Liver (tissue), 2 donors: ENCODE results near the gene RINL.

Experiments used
- TF ChIP-seq, protein P1 (sequence below): fragments of 150-350 bp; IDR thresholded peaks from 2 replicates; pipeline ENCODE4 v1.5.1; 2017; ENCODE audit warnings: improper control_type of control experiment, low read depth, low read length; ENCODE audit not compliant: missing input control
- TF ChIP-seq, protein P2 (sequence below): IDR thresholded peaks from 2 replicates; pipeline ENCODE4 v1.6.1; 2016; ENCODE audit warnings: antibody characterized with exemption
- donor health status: healthy.

DNA sequence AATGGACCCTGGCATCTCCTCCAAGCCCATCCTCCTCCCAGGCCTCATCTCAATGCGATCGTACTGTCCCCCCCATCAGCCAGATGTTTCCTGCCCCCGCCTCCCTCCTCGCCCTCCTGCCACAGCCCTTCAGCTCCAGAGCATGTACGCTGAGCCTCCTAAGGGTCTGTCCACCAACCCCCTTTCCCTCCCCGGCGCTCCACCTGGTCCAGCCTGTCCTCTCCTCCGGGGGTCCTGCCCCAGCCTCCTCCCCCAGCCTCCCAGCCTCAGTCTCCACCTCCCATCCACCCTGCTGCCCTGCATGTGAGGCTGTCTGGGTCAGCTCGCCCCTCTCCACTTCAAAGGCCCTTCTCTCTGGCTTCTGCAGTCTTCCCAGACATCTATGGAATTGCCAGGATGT is 16.9 kb upstream of the RINL start:
- TF ChIP-seq, protein P1, sequence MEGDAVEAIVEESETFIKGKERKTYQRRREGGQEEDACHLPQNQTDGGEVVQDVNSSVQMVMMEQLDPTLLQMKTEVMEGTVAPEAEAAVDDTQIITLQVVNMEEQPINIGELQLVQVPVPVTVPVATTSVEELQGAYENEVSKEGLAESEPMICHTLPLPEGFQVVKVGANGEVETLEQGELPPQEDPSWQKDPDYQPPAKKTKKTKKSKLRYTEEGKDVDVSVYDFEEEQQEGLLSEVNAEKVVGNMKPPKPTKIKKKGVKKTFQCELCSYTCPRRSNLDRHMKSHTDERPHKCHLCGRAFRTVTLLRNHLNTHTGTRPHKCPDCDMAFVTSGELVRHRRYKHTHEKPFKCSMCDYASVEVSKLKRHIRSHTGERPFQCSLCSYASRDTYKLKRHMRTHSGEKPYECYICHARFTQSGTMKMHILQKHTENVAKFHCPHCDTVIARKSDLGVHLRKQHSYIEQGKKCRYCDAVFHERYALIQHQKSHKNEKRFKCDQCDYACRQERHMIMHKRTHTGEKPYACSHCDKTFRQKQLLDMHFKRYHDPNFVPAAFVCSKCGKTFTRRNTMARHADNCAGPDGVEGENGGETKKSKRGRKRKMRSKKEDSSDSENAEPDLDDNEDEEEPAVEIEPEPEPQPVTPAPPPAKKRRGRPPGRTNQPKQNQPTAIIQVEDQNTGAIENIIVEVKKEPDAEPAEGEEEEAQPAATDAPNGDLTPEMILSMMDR = no peak
- TF ChIP-seq, protein P2, sequence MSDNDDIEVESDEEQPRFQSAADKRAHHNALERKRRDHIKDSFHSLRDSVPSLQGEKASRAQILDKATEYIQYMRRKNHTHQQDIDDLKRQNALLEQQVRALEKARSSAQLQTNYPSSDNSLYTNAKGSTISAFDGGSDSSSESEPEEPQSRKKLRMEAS = no peak
